K562 (cell line): ENCODE measurements around the gene ARMH4. TPM values are rescaled to one million over a fixed set of nuclear protein-coding genes. Genes with fewer than 3 reads are reported as not detected.

Experiments used
- ATAC-seq: fragments of 200-7000 bp; cut with Tn5 transposase; 3 replicates; pipeline ENCODE4 v1.9.1; 2020; ENCODE audit warnings: moderate library complexity
- BruUV-seq: library from RNA; stranded (reverse); fragments of 400-500 nt; replicated peaks from 2 replicates; lab custom pipeline; 2021; lab: Mats Ljungman, UMichigan
- CTCF ChIA-PET: fragments of 300-600 bp; formaldehyde crosslinking; extraction: SDS; loops from one replicate; lab custom pipeline; 2021; ENCODE audit warnings: low intra/inter-chr PET ratio; lab: Yijun Ruan, JAX
- POLR2A ChIA-PET: fragments of 300-600, 350-650 bp; sonication (Branson Sonifier 250); formaldehyde crosslinking; extraction: SDS; loops from one replicate; lab custom pipeline; 2021; ENCODE audit warnings: antibody characterized with exemption, inconsistent platforms; lab: Yijun Ruan, JAX
- DNase-seq, 4 experiments: peaks; one replicate each; pipeline versions ENCODE4 v3.0.0 to v3.0.0-alpha.2; 2011 to 2018; ENCODE audit warnings: low spot score in 3 of 4, mixed read lengths in 3 of 4; ENCODE audit errors: extremely low read depth in 1 of 4
- FAIRE-seq: peaks from 2 replicates; lab custom pipeline; 2011; peaks lifted over from hg19 to GRCh38; lab: Jason Lieb, UNC
- H2AFZ ChIP-seq: 2 replicates; pipeline ENCODE4 v1.6.0; 2011; ENCODE audit warnings: low read depth, low read length, control low read depth, inconsistent platforms
- H3K27ac ChIP-seq: fragments of 200-600 bp; 3 replicates; pipeline ENCODE4 v1.8.0; 2011; ENCODE audit warnings: low read depth, mild to moderate bottlenecking, control low read depth, inconsistent platforms, low read length, moderate library complexity, mixed read lengths; ENCODE audit errors: extremely low read depth
- H3K27me3 ChIP-seq, 2 experiments: fragments of 300-600 bp in 1 of 2; 2 replicates in 1 of 2; 3 replicates in 1 of 2; pipeline versions ENCODE4 v1.6.0 to v1.8.0; 2011; ENCODE audit warnings: inconsistent platforms in 2 of 2, low read length in 2 of 2, mild to moderate bottlenecking in 1 of 2, mixed read lengths in 1 of 2, moderate library complexity in 1 of 2; ENCODE audit not compliant: control insufficient read depth in 2 of 2, insufficient read depth in 2 of 2
- H3K36me3 ChIP-seq: fragments of 300-600 bp; 3 replicates; pipeline ENCODE4 v1.8.0; 2011; ENCODE audit warnings: mild to moderate bottlenecking, low read length, inconsistent platforms; ENCODE audit not compliant: control insufficient read depth, insufficient read depth
- H3K4me1 ChIP-seq, 2 experiments: fragments of 200-600 bp in 1 of 2; replicated peaks in 1 of 2; 2 replicates in 1 of 2; 3 replicates in 1 of 2; pipeline versions ENCODE4 v1.5.1 to v1.8.0; 2011; ENCODE audit warnings: inconsistent platforms in 2 of 2, low read length in 2 of 2, mild to moderate bottlenecking in 1 of 2, mixed read lengths in 1 of 2, moderate library complexity in 1 of 2; ENCODE audit not compliant: control insufficient read depth in 2 of 2, insufficient read depth in 2 of 2
- H3K4me2 ChIP-seq: 2 replicates; pipeline ENCODE4 v1.6.1; 2011; ENCODE audit warnings: low read length, control low read depth, inconsistent platforms, mixed read lengths; ENCODE audit not compliant: insufficient read depth
- H3K4me3 ChIP-seq: fragments of 200-600 bp; sonication (generic), shearing (Covaris generic); 2 replicates; pipeline ENCODE4 v1.5.1; 2016; ENCODE audit warnings: control low read depth, inconsistent platforms
- H3K79me2 ChIP-seq: fragments of 200-600 bp; 3 replicates; pipeline ENCODE4 v1.8.0; 2011; ENCODE audit warnings: low read length, inconsistent platforms; ENCODE audit not compliant: control insufficient read depth, insufficient read depth
- H3K9ac ChIP-seq, 2 experiments: 2 replicates each; pipeline versions ENCODE4 v1.6.0 to v1.6.1; 2011; ENCODE audit warnings: low read depth in 2 of 2, low read length in 2 of 2, control low read depth in 1 of 2, inconsistent platforms in 1 of 2, mild to moderate bottlenecking in 1 of 2, mixed read lengths in 1 of 2; ENCODE audit not compliant: insufficient read depth in 1 of 2
- H3K9me1 ChIP-seq: one replicate; pipeline ENCODE4 v1.6.0; 2011; ENCODE audit warnings: inconsistent platforms, mild to moderate bottlenecking, low read length, moderate library complexity; ENCODE audit not compliant: control insufficient read depth, insufficient read depth
- H3K9me3 ChIP-seq: replicated peaks from 2 replicates; pipeline ENCODE4 v1.5.1; 2011; ENCODE audit warnings: low read depth, low read length, inconsistent platforms; ENCODE audit not compliant: control insufficient read depth, insufficient read depth
- H4K20me1 ChIP-seq: replicated peaks from 2 replicates; pipeline ENCODE4 v1.6.1; 2011; ENCODE audit warnings: low read length, inconsistent platforms, mixed read lengths; ENCODE audit not compliant: control insufficient read depth, insufficient read depth
- PML ChIP-seq: IDR thresholded peaks from 2 replicates; pipeline ENCODE4 v1.6.1; 2012; ENCODE audit warnings: low read length, inconsistent platforms
- SMC3 ChIP-seq: conservative IDR thresholded peaks from 2 replicates; pipeline ENCODE4 v1.6.1; 2011; ENCODE audit warnings: low read depth, low read length, improper control_type of control experiment; ENCODE audit not compliant: insufficient read depth
- SPI1 ChIP-seq: IDR thresholded peaks from 2 replicates; pipeline ENCODE4 v1.6.1; 2011; ENCODE audit warnings: low read depth, low read length, control low read depth, borderline replicate concordance
- ZNF408 ChIP-seq: fragments of 250-450 bp; sonication (Bioruptor Pico); IDR thresholded peaks from 2 replicates; pipeline ENCODE4 v1.4.0; 2020; ENCODE audit warnings: low read depth, mild to moderate bottlenecking, moderate library complexity
- ZNF780A ChIP-seq: fragments of 250-450 bp; sonication (Bioruptor Pico); IDR thresholded peaks from 2 replicates; pipeline ENCODE4 v1.5.0; 2021; ENCODE audit warnings: mild to moderate bottlenecking
- WGBS: fragments of 100-300 bp; shearing (Covaris generic); methylation state at CpG from one replicate; pipeline ENCODE4 v1.1.6; 2016; ENCODE audit warnings: low coverage, mixed read lengths; ENCODE audit not compliant: insufficient coverage; ENCODE audit errors: missing lambda C conversion rate; 5-methylcytosine and 5-hydroxymethylcytosine counted together
- in situ Hi-C: fragments of 300-500 bp; cut with MboI; formaldehyde crosslinking; loops from 4 replicates; pipeline ENCODE4 v1.15.0; 2018; ENCODE audit warnings: inconsistent platforms, mixed read lengths
- intact Hi-C: fragments of 100-400 bp; cut with micrococcal nuclease; formaldehyde crosslinking; loops from 2 replicates; pipeline ENCODE4 v1.14.2; 2022
- polyA plus RNA-seq, 8 experiments: library from polyadenylated mRNA; depleted of rRNA in 4 of 8; stranded (reverse) in 5 of 8; unstranded in 3 of 8; fragments of >200 nt; fragmentation: Nextera tagmentation in 2 of 8; fragmentation: Illumina TruSeq in 1 of 8; extraction: Ambion mirVana in 2 of 8; extraction: Trizol in 1 of 8; gene quantifications; 2 replicates each; pipeline versions ENCODE4 v1.2.1 to v1.2.3, GENCODE V29; 2011 to 2014; ENCODE audit warnings: inconsistent platforms in 1 of 8, missing spikeins in 1 of 8
- total RNA-seq, 7 experiments: library from RNA; depleted of rRNA in 6 of 7; stranded (reverse); fragments of >200 nt in 6 of 7; fragmentation: Illumina TruSeq in 2 of 7; extraction: Trizol in 2 of 7; gene quantifications; 2 replicates each; pipeline versions ENCODE4 v1.2.1 to v1.2.3, GENCODE V29; 2011 to 2021; ENCODE audit warnings: low replicate concordance in 1 of 7
- TF ChIP-seq, protein P1 (sequence below): fragments of 450-650 bp; IDR thresholded peaks from 2 replicates; pipeline ENCODE4 v1.6.1; 2016; ENCODE audit warnings: missing biosample characterization, missing genetic modification characterization
- TF ChIP-seq, protein P2 (sequence below): fragments of 200-600 bp; sonication (generic); IDR thresholded peaks from one replicate; pipeline ENCODE4 v1.6.1; 2012; ENCODE audit warnings: mild to moderate bottlenecking, low read depth, low read length, inconsistent platforms

Gene ARMH4
- total and polyA plus RNA-seq, 9 of the 15 experiments (the other 6 are each of a cell fraction or from before 2014, with no cell fraction given) = 0.06 to 0.98 (median 0.07) TPM; not detected in 2

DNA sequence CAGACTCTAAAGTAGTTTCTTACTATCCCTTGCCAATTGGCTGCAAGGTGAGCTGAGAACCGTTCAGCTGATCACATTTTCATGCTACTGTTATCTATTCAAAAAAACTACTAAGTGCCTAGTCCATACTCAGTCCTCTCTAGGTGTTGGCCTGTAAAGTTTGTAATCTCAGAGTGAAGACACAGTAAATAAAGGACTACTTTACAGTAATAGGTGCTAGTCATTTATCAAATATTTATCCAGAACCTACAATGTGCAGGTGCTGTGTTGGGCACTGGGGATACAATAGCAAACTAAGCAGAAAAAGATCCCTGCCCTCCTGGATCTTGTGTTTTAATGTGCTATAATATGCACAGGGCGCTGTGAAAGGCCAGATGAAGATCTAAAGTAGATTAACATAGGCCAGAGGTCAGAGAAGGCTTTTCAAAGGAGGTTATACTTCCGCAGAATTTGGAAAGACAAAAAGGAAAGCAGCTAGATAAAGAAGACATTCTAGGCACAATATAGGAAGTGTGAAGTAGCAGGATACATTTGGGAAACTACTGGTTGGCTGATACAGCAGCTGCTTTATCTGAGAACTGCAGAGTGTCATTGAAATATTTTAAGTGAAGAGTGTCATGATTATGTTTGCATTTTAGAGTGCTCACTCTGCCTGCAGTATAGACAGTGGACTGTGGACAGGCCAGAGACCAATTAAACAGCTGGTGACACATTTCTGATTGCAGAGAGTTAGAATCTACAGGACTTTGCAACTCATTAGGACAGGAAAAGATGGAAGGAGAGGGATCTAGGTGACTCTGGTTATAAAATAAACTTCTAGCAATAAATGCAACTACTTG lies 40.0 kb upstream of the ARMH4 start:
- ATAC-seq = peak; percentile 79
- 3% methylated on average over 3 of the region's 3 CpGs for WGBS
- ChIA-PET POLR2A (interaction anchor here (0.6 to 1.3 kb wide), 6 partner anchors 8 to 101 kb away, joined by 3 to 5 read pairs (median 3); no protein-coding TSS in a partner anchor), CTCF (no interaction called here)
- no peaks in the 10 kb centered on the region for H4K20me1 ChIP-seq
- H3K36me3 ChIP-seq = no peaks in the 10 kb centered on the region
- in situ Hi-C loops (no loop called here), intact Hi-C loops (no loop called here)
- no peaks in the 10 kb centered on the region for H3K9me1 ChIP-seq
- peak; percentile 73 for FAIRE-seq
- H2AFZ ChIP-seq = peak overlapping the region; percentile 2
- H3K4me1 ChIP-seq = peaks cover 0 to 15% of the 10 kb centered on the region in 2 experiments; a peak in 2 of 5 replicates
- no peak overlapping the region for H3K4me3 ChIP-seq
- H3K9ac ChIP-seq = no peak overlapping the region
- no peaks in the 10 kb centered on the region for H3K9me3 ChIP-seq
- H3K27ac ChIP-seq = no peak overlapping the region
- peak overlapping the region; percentile 11; the same call in 1 of the 2 replicates for H3K4me2 ChIP-seq
- H3K27me3 ChIP-seq = no peaks in the 10 kb centered on the region
- no TSS peak for BruUV-seq
- no peaks in the 10 kb centered on the region for H3K79me2 ChIP-seq
- DNase-seq = peak in 2 of 4 experiments; percentile 27 to 39
- TF ChIP-seq PML (no peak), ZNF408 (CRISPR knock-in tag) (no peak), ZNF780A (CRISPR knock-in tag) (no peak), SMC3 (no peak), SPI1 (peak; percentile 13; the same call in 1 of the 2 replicates)
- TF ChIP-seq, protein P1, sequence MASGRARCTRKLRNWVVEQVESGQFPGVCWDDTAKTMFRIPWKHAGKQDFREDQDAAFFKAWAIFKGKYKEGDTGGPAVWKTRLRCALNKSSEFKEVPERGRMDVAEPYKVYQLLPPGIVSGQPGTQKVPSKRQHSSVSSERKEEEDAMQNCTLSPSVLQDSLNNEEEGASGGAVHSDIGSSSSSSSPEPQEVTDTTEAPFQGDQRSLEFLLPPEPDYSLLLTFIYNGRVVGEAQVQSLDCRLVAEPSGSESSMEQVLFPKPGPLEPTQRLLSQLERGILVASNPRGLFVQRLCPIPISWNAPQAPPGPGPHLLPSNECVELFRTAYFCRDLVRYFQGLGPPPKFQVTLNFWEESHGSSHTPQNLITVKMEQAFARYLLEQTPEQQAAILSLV (tag) = no peak
- TF ChIP-seq, protein P2, sequence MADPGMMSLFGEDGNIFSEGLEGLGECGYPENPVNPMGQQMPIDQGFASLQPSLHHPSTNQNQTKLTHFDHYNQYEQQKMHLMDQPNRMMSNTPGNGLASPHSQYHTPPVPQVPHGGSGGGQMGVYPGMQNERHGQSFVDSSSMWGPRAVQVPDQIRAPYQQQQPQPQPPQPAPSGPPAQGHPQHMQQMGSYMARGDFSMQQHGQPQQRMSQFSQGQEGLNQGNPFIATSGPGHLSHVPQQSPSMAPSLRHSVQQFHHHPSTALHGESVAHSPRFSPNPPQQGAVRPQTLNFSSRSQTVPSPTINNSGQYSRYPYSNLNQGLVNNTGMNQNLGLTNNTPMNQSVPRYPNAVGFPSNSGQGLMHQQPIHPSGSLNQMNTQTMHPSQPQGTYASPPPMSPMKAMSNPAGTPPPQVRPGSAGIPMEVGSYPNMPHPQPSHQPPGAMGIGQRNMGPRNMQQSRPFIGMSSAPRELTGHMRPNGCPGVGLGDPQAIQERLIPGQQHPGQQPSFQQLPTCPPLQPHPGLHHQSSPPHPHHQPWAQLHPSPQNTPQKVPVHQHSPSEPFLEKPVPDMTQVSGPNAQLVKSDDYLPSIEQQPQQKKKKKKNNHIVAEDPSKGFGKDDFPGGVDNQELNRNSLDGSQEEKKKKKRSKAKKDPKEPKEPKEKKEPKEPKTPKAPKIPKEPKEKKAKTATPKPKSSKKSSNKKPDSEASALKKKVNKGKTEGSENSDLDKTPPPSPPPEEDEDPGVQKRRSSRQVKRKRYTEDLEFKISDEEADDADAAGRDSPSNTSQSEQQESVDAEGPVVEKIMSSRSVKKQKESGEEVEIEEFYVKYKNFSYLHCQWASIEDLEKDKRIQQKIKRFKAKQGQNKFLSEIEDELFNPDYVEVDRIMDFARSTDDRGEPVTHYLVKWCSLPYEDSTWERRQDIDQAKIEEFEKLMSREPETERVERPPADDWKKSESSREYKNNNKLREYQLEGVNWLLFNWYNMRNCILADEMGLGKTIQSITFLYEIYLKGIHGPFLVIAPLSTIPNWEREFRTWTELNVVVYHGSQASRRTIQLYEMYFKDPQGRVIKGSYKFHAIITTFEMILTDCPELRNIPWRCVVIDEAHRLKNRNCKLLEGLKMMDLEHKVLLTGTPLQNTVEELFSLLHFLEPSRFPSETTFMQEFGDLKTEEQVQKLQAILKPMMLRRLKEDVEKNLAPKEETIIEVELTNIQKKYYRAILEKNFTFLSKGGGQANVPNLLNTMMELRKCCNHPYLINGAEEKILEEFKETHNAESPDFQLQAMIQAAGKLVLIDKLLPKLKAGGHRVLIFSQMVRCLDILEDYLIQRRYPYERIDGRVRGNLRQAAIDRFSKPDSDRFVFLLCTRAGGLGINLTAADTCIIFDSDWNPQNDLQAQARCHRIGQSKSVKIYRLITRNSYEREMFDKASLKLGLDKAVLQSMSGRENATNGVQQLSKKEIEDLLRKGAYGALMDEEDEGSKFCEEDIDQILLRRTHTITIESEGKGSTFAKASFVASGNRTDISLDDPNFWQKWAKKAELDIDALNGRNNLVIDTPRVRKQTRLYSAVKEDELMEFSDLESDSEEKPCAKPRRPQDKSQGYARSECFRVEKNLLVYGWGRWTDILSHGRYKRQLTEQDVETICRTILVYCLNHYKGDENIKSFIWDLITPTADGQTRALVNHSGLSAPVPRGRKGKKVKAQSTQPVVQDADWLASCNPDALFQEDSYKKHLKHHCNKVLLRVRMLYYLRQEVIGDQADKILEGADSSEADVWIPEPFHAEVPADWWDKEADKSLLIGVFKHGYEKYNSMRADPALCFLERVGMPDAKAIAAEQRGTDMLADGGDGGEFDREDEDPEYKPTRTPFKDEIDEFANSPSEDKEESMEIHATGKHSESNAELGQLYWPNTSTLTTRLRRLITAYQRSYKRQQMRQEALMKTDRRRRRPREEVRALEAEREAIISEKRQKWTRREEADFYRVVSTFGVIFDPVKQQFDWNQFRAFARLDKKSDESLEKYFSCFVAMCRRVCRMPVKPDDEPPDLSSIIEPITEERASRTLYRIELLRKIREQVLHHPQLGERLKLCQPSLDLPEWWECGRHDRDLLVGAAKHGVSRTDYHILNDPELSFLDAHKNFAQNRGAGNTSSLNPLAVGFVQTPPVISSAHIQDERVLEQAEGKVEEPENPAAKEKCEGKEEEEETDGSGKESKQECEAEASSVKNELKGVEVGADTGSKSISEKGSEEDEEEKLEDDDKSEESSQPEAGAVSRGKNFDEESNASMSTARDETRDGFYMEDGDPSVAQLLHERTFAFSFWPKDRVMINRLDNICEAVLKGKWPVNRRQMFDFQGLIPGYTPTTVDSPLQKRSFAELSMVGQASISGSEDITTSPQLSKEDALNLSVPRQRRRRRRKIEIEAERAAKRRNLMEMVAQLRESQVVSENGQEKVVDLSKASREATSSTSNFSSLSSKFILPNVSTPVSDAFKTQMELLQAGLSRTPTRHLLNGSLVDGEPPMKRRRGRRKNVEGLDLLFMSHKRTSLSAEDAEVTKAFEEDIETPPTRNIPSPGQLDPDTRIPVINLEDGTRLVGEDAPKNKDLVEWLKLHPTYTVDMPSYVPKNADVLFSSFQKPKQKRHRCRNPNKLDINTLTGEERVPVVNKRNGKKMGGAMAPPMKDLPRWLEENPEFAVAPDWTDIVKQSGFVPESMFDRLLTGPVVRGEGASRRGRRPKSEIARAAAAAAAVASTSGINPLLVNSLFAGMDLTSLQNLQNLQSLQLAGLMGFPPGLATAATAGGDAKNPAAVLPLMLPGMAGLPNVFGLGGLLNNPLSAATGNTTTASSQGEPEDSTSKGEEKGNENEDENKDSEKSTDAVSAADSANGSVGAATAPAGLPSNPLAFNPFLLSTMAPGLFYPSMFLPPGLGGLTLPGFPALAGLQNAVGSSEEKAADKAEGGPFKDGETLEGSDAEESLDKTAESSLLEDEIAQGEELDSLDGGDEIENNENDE = no peak
